Panc1 (cell line): ENCODE measurements around the gene SRC.

ENCODE experiments used
- SIN3A ChIP-seq: IDR thresholded peaks from 2 replicates; pipeline ENCODE4 v1.6.1; 2012; ENCODE audit warnings: low read depth, mild to moderate bottlenecking, low read length, moderate library complexity, borderline replicate concordance; ENCODE audit not compliant: insufficient read depth
- TF ChIP-seq, protein P1 (sequence below): fragments of 450-650 bp; IDR thresholded peaks from 2 replicates; pipeline ENCODE4 v1.5.1; 2017; ENCODE audit warnings: mild to moderate bottlenecking

GRCh38 chr20:37311710-37312355, 34.1 kb upstream of the SRC start:
- TF ChIP-seq, protein P1, sequence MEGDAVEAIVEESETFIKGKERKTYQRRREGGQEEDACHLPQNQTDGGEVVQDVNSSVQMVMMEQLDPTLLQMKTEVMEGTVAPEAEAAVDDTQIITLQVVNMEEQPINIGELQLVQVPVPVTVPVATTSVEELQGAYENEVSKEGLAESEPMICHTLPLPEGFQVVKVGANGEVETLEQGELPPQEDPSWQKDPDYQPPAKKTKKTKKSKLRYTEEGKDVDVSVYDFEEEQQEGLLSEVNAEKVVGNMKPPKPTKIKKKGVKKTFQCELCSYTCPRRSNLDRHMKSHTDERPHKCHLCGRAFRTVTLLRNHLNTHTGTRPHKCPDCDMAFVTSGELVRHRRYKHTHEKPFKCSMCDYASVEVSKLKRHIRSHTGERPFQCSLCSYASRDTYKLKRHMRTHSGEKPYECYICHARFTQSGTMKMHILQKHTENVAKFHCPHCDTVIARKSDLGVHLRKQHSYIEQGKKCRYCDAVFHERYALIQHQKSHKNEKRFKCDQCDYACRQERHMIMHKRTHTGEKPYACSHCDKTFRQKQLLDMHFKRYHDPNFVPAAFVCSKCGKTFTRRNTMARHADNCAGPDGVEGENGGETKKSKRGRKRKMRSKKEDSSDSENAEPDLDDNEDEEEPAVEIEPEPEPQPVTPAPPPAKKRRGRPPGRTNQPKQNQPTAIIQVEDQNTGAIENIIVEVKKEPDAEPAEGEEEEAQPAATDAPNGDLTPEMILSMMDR = no peak
- no peak for TF ChIP-seq SIN3A
